ENCODE measurements around the gene NFKBIE. TPM values are rescaled to one million over a fixed set of nuclear protein-coding genes. Genes with fewer than 3 reads are reported as not detected.

The NFKBIE gene
- total and polyA plus RNA-seq, 9 of the 15 experiments (the other 6 are each of a cell fraction or from before 2014, with no cell fraction given): 2.1 to 16.4 (median 11.7) TPM

DNA sequence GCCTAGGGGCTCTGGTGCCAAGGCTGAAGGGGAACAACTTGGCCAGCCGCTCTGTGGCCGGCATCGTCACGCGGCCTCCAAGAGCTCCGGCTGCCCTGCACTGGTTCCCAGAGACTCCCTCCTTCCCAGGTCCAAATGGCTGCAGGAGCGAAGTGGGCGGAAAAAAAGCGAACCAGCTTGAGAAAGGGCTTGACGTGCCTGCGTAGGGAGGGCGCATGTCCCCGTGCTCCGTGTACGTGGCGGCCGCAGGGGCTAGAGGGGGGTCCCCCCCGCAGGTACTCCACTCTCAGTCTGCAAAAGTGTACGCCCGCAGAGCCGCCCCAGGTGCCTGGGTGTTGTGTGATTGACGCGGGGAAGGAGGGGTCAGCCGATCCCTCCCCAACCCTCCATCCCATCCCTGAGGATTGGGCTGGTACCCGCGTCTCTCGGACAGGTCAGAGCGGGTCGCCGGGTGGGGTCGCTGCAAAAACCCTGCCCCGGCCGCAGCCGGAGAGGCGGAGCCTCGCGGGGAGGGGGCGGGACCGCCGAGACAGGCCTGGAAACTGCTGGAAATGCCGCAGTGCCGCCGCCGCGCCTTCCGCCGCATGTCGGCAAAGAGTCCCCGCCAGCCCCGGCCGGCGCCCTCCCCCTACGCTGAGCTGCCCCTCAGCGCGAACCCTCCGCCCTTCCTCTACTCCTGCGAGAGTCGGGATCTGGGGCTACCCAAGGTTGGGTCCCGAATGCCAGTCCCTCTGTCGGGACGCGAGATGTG lies 19.3 kb downstream of the NFKBIE start (continued):
- TF ChIP-seq ZBTB1 (CRISPR knock-in tag; IDR thresholded peaks at IDR 0.05; ENCODE audit: borderline replicate concordance, low read depth) (no peak; the same call in 1 of the 2 replicates), BDP1 (IDR thresholded peaks at IDR 0.05; ENCODE audit: insufficient read depth, insufficient read length) (no peak), FIP1L1 (IDR thresholded peaks at IDR 0.05; ENCODE audit: low read depth, low read length, poor library complexity, severe bottlenecking) (peak; percentile 80), ZC3H4 (CRISPR knock-in tag; IDR thresholded peaks at IDR 0.05; ENCODE audit: borderline replicate concordance) (no peak), CHD1 (IDR thresholded peaks at IDR 0.05; ENCODE audit: low read length) (peak; percentile 52), ZNF224 (CRISPR knock-in tag; IDR thresholded peaks at IDR 0.05) (no peak), TSC22D4 (tag; IDR thresholded peaks at IDR 0.05) (no peak), RNF2 (IDR thresholded peaks at IDR 0.05) (no peak), ZNF668 (CRISPR knock-in tag; IDR thresholded peaks at IDR 0.05) (no peak), COPS2 (conservative IDR thresholded peaks at IDR 0.05) (no peak), MAFF (IDR thresholded peaks at IDR 0.05; ENCODE audit: low read length) (no peak), ZNF274 (IDR thresholded peaks at IDR 0.05; ENCODE audit: borderline replicate concordance, low read depth, low read length) (no peak), NR3C1 (CRISPR knock-in tag; IDR thresholded peaks at IDR 0.05) (no peak), KDM2B (CRISPR knock-in tag; IDR thresholded peaks at IDR 0.05) (0 out of 2 replicates have a peak, but pooled peaks have one; percentile 11), CTBP1 (IDR thresholded peaks at IDR 0.05; ENCODE audit: borderline replicate concordance) (peak; percentile 92), MBD2 (IDR thresholded peaks at IDR 0.05; ENCODE audit: borderline replicate concordance, low read depth) (0 out of 2 replicates have a peak, but pooled peaks have one; percentile 1), ADNP (tag; IDR thresholded peaks at IDR 0.05) (no peak), ZNF717 (CRISPR knock-in tag; IDR thresholded peaks at IDR 0.05) (no peak), POLR3G (IDR thresholded peaks at IDR 0.05; ENCODE audit: extremely low read depth, insufficient read length, insufficient replicate concordance) (no peak), ZNF3 (CRISPR knock-in tag; IDR thresholded peaks at IDR 0.05) (no peak), HMGN3 (IDR thresholded peaks at IDR 0.05; ENCODE audit: borderline replicate concordance, extremely low read depth, insufficient read length, low read depth, low read length) (peak; percentile 97)
- TF ChIP-seq, protein P1, sequence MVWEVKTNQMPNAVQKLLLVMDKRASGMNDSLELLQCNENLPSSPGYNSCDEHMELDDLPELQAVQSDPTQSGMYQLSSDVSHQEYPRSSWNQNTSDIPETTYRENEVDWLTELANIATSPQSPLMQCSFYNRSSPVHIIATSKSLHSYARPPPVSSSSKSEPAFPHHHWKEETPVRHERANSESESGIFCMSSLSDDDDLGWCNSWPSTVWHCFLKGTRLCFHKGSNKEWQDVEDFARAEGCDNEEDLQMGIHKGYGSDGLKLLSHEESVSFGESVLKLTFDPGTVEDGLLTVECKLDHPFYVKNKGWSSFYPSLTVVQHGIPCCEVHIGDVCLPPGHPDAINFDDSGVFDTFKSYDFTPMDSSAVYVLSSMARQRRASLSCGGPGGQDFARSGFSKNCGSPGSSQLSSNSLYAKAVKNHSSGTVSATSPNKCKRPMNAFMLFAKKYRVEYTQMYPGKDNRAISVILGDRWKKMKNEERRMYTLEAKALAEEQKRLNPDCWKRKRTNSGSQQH (CRISPR knock-in tag; IDR thresholded peaks at IDR 0.05): no peak
- TF ChIP-seq, protein P2, sequence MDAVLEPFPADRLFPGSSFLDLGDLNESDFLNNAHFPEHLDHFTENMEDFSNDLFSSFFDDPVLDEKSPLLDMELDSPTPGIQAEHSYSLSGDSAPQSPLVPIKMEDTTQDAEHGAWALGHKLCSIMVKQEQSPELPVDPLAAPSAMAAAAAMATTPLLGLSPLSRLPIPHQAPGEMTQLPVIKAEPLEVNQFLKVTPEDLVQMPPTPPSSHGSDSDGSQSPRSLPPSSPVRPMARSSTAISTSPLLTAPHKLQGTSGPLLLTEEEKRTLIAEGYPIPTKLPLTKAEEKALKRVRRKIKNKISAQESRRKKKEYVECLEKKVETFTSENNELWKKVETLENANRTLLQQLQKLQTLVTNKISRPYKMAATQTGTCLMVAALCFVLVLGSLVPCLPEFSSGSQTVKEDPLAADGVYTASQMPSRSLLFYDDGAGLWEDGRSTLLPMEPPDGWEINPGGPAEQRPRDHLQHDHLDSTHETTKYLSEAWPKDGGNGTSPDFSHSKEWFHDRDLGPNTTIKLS (IDR thresholded peaks at IDR 0.05; ENCODE audit: borderline replicate concordance, low read depth): peak; percentile 84; the same call in 1 of the 2 replicates
- TF ChIP-seq, protein P3, sequence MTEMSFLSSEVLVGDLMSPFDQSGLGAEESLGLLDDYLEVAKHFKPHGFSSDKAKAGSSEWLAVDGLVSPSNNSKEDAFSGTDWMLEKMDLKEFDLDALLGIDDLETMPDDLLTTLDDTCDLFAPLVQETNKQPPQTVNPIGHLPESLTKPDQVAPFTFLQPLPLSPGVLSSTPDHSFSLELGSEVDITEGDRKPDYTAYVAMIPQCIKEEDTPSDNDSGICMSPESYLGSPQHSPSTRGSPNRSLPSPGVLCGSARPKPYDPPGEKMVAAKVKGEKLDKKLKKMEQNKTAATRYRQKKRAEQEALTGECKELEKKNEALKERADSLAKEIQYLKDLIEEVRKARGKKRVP (CRISPR knock-in tag; IDR thresholded peaks at IDR 0.05): no peak
- TF ChIP-seq, protein P4, sequence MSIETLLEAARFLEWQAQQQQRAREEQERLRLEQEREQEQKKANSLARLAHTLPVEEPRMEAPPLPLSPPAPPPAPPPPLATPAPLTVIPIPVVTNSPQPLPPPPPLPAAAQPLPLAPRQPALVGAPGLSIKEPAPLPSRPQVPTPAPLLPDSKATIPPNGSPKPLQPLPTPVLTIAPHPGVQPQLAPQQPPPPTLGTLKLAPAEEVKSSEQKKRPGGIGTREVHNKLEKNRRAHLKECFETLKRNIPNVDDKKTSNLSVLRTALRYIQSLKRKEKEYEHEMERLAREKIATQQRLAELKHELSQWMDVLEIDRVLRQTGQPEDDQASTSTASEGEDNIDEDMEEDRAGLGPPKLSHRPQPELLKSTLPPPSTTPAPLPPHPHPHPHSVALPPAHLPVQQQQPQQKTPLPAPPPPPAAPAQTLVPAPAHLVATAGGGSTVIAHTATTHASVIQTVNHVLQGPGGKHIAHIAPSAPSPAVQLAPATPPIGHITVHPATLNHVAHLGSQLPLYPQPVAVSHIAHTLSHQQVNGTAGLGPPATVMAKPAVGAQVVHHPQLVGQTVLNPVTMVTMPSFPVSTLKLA (conservative IDR thresholded peaks at IDR 0.05): no peak; a peak in 2 of 4 replicates
